ENCODE data around the gene NEAT1.
"Not testable (repeated sequence)": the region's sequence is repeated elsewhere in the genome, so short reads cannot be mapped to it uniquely, and the experiment has no call there.

Gene NEAT1

DNA sequence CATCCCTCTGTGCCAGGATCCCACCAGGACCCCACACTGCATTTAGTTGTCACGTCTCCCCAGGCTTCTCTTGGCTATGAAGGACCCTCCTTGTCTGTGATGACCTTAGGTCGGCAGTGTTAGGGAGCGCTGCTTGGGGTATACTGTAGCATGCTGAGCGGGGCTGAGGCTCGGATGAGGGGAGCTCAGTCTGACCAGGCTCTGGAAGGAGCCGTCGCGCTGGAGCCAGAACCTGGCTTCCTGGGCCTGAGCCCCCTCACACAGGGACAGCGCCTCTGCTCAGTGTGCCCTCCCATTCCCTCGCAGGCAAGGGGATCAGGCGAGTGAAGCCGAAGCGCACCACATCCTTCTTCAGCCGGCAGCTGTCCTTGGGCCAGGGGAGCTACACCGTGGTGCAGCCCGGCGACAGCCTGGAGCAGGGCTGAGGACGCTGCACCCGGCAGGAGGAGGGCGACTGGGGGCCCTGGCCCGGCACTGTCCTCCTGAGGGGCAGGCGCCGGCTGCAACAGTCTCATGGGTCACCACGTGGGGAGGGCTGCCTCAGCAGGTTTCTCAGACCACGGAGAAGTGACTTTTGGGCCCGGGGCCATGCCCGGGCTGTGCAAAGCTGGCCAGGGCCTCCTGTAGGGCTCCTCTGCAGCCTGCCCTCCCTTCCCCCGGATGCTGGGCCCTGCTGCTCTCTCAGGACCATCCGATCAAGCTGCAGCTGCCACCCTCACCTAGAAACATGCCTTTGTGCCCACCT lies 11.5 kb upstream of the NEAT1 start:
- no peak for TF ChIP-seq ZNF274 (IDR thresholded peaks at IDR 0.05; ENCODE audit: low read depth, low read length)

GRCh38 chr11:65411681-65412070 lies 10.9 kb upstream of the NEAT1 start:
- no peak for TF ChIP-seq ZNF274 (IDR thresholded peaks at IDR 0.05; ENCODE audit: low read depth, low read length)
- no peak overlapping the region for H3K4me3 ChIP-seq (ENCODE audit: low read length)

More for the DNA sequence above, 11.5 kb upstream of the NEAT1 start:
- no peak overlapping the region for H3K4me3 ChIP-seq (ENCODE audit: low read length)

DNA sequence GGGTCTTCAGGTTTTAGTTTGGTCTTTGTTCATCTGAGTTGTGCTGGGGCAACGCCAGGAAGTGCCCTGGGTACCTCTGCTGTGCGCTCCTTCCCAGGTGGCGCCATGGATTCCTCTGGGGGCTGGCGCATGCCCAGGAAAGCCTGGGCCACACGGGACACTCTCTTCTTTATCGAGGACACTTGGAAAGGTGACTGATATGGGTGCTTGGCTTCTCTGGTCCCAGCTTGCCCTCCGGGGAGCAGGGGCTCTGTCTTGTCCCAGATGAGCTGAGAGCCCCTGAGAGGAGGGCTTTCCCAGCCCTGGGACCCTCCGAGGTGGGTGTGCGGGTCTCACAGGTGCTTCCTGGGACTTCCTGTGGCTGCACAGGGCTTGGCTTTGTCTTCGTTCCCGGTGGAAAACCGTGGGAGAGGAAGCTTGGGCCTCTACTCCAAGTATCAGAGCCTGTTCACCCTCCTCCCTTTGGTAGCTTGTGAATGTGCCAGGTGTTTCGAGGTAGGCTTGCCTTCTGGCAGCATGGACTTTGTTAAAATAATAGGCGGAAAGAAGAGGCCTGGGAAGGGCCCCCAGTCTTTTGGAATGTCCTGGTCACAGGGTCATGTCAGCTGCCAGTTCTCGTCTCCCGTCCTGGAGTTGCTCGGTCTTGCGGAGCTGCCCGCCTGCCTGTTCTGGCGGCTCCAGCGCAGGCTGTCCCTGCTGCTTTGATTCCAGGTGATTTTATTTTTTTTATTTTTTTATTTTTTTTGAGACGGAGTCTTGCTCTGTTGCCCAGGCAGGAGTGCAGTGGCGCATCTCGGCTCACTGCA lies 10.1 kb upstream of the NEAT1 start:
- TF ChIP-seq ZNF274 (IDR thresholded peaks at IDR 0.05; ENCODE audit: low read depth, low read length) = no peak
- no peak overlapping the region for H3K4me3 ChIP-seq (ENCODE audit: low read length)

DNA sequence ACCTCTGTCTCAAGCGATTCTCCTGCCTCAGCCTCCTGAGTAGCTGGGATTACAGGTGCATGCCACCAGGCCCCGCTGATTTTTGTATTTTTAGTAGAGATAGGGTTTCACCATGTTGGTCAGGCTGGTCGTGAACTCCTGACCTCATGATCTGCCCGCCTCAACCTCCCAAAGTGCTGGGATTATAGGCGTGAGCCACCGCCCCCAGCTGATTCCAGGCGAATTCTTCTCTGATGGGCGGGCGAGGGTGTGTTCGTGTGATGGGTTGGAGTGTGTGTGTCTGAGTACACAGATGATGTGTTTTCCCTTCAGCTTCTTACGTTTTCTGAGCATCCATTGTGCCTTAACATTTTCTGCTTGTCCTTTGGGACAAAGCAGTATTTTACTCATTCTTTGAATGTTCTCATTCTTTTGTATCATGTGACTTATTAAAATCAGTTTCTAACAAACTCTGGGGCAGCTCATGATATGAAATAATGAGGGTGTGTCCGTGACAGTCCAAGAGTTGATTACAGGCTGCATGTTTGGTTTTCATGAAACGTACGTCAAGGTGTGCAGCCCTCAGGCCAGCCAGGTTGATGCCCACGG lies 9.4 kb upstream of the NEAT1 start:
- H3K4me3 ChIP-seq (ENCODE audit: low read length) = not testable (repeated sequence)

- no peak for TF ChIP-seq ZNF274 (IDR thresholded peaks at IDR 0.05; ENCODE audit: low read depth, low read length)
Observed at GRCh38 chr11:65414776-65415498, 7.7 kb upstream of the NEAT1 start.

GRCh38 chr11:65415499-65416340 lies 6.9 kb upstream of the NEAT1 start:
- TF ChIP-seq ZNF274 (IDR thresholded peaks at IDR 0.05; ENCODE audit: low read depth, low read length) = no peak
- H3K4me3 ChIP-seq (ENCODE audit: low read length) = no peak overlapping the region

More at GRCh38 chr11:65414776-65415498, 7.7 kb upstream of the NEAT1 start:
- no peak overlapping the region for H3K4me3 ChIP-seq (ENCODE audit: low read length)

- no peak for TF ChIP-seq ZNF274 (IDR thresholded peaks at IDR 0.05; ENCODE audit: low read depth, low read length)
Observed at GRCh38 chr11:65416341-65416824, 6.2 kb upstream of the NEAT1 start.

DNA sequence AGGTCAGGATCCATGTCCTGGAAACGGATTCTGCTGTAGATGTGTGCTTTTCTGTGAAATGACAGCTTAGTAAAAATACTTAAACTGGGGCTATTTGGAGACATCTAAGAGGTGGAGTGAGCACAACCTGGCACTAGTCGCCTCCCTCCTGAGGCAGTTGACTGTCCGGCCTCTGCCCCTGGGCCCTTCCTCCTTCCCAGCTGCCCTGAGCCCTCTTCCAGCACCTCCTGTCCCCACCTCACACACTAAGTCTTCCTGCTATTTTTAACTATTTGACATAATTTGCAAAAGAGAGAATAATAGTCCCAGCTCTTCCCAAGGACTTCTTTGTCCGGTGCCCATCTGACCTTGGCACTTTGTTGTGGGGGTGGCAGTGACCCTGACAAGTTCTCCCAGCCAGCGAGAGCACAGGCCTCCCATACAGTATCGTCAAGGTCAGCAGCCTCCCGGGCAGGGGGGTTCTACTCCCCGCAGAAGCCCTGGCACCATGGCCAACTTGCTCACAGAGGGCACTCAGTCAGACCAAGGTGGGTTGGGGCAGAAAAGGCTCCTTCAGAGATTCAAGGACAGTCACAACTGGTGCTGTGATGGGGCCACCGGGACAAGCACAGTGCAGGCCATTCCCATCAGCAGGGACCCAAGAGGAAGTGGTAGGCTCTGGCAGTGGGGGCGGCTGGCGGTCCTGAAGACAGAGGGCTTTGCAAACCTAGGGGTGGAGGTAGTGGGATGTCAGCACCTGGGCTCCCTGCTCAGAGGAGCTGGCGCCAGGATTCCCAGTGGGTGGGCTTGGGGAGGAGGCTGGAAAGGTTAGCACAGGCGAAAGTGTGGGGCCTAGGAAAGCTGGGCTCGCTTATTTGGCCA lies 5.5 kb upstream of the NEAT1 start:
- TF ChIP-seq ZNF274 (IDR thresholded peaks at IDR 0.05; ENCODE audit: low read depth, low read length) = no peak
- peak overlapping the region; percentile 45; the same call in 1 of the 2 replicates for H3K4me3 ChIP-seq (ENCODE audit: low read length)

More at GRCh38 chr11:65416341-65416824, 6.2 kb upstream of the NEAT1 start:
- peak overlapping the region; percentile 45; the same call in 1 of the 2 replicates for H3K4me3 ChIP-seq (ENCODE audit: low read length)

GRCh38 chr11:65417702-65418430 lies 4.7 kb upstream of the NEAT1 start:
- TF ChIP-seq ZNF274 (IDR thresholded peaks at IDR 0.05; ENCODE audit: low read depth, low read length) = no peak
- H3K4me3 ChIP-seq (ENCODE audit: low read length) = peak overlapping the region; percentile 45; the same call in 1 of the 2 replicates

- no peak for TF ChIP-seq ZNF274 (IDR thresholded peaks at IDR 0.05; ENCODE audit: low read depth, low read length)
- peak overlapping the region; percentile 24; the same call in 1 of the 2 replicates for H3K4me3 ChIP-seq (ENCODE audit: low read length)
Observed at GRCh38 chr11:65418431-65418680, 4.2 kb upstream of the NEAT1 start.

DNA sequence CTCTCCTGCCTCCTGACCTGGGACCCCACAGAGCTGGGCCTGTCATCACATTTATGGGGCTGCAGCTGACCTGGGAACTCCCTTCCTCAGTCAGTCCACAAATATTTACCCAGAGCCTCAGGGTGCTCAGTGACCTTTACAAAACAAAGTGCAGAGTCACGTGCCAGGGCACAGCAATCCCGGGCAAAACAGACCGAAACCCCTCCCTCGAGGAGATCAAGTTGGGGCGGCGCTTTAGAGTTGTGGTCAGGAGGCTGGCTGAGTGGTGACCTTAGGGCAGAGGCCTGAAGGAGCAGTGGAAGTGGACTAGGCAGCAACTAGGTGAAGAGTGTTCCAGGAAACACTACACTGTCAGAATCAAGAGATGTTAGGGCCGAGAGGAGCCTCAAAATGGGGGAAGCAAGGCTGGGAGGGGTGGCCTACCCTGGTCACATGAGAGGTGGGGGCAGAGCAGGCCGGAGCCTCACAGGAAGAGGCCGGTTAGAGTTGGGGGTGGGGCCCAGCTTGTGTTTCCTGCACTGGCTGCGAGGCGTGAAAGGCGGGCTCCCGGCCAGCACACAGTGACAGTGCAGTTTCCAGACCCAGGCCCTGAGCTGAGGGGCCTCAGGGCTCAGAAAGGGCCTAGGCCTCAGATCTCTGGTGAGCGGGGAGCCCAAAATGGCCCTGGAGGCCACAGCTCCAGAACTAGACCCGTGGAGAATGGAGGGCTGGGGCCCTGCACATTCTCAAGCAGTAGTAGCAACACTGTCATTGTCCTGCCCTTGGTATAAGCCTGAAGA lies 3.7 kb upstream of the NEAT1 start:
- no peak for TF ChIP-seq ZNF274 (IDR thresholded peaks at IDR 0.05; ENCODE audit: low read depth, low read length)

More for the DNA sequence above, 3.7 kb upstream of the NEAT1 start:
- H3K4me3 ChIP-seq (ENCODE audit: low read length) = peak overlapping the region; percentile 68; the same call in 1 of the 2 replicates
